ENCODE results near the gene SH3YL1.

The SH3YL1 gene

DNA sequence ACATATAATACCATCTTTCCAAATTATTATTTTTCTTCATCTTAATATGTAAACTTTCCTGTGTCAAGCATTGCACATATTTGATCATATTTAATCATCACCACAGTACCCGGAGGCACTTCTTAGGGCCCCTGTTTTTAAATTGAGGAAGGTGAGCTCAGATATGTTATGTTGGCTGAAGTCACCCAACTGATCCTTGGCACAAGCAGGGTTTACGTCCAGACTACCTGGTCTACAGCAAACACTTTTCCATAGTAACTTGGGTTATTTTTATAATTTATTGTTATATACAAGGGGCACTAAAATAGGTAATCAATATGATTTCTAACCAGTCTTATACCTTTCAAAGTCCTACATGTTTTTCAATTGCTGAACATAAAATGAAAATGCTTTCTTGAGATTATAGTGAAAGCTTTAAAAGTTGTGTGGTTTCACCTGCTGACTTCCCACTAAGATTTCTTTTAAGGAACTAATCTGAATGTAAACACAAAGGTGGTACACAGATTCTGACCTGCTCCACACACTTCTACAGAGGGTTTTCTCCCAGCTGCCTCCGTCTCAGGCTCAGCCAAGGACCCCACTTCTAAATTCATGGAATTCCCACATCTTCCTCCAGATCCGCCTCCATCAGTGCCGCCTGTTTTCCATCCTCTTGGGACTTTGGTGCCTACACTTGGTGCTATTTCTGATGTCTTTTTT is 52.2 kb downstream of the SH3YL1 start:
- DNase-seq = no peak

DNA sequence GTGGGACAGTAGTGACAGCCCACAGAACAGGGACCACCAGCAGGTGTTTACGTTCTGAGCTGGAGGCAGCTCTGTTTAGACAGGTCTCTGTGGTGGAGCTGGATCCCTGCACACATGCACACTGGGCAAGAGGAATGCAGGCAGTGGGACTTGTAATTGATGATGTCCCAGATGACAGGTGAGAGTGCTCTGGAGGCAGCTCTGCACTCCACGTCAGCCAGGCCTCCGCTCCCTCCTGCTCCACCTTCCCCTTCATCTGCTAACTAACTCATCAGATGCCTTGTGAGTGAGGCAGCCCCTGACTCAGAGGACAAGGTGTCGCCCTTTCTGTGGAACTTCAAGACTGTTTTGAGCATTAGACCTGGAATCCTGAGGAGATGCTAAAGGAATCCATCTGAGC is 53.2 kb downstream of the SH3YL1 start:
- no peak for DNase-seq

DNA sequence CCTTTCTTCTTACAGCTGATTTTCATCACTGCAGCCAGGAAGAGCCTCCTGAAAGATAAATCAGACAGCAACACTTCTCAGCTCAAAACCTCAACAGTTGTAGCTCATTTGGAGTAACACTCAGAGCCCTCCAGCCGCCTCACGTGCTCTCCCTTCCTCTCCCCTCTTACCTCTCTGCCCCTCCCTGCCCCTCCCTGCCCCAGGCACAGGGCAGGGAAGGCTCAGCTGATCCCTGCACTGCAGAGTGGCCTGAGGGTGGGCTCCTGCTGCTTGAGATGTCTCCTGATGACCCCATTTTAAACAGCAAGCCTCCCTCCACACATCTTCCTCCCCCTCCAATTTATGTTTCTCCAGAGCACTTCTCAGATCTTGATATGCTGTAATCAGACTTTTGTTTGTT is 54.4 kb downstream of the SH3YL1 start:
- no peak for DNase-seq

DNA sequence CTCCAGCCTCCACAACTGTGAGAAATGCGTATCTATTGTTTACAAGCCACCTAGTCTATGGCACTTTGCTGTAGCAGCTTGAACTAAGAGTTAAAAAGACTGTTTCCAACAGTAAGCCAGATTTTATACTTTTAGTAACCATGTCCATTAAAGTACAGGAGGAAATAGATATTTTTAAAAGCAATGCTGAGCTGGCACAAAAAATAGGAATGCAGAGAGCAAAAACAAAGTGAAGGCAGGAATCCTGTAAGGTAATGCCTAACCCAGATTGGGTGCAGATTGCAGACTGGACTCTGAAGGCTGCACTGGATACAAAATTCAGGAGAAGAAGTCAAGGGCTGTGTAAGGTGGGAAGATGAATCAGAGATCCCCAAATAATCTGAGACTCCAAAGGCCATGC is 55.5 kb downstream of the SH3YL1 start:
- DNase-seq = no peak

DNA sequence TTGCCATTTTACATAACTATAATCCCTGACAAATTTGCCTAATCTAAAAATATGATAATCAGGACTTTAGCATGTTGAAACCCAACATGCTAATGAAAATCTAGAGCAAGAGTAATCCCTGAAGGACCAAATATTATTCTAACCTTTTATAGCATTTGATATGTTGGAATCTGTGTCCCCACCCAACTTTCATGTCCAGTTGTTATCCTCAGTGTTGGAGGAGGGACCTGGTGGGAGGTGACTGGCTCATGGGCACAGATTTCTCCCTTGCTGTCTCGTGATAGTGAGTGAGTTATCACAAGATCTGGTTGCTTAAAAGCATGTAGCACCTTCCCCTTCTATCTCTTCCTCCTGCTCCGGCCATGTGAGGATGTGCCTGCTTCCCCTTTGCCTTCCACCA is 59.8 kb downstream of the SH3YL1 start:
- no peak for DNase-seq

DNA sequence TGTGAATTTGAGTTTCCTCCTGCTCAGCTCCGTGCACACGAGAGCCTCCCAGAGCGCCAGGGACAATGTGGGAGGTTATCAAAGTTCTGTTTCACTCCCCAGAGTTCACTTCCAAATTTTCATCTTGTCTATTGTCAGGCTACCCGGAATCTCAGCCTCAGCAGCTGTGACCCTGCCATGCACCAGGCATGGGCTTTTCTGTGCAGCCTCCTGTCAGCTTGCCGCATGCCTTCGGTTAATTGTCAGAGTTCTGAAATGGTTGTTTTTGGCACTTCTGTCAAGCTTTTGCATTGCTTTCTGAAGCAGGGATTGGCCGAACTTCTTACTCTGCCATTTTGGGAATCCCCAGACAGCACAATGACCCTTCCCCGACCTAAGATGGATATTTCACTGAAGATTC is 60.4 kb downstream of the SH3YL1 start:
- no peak for DNase-seq

DNA sequence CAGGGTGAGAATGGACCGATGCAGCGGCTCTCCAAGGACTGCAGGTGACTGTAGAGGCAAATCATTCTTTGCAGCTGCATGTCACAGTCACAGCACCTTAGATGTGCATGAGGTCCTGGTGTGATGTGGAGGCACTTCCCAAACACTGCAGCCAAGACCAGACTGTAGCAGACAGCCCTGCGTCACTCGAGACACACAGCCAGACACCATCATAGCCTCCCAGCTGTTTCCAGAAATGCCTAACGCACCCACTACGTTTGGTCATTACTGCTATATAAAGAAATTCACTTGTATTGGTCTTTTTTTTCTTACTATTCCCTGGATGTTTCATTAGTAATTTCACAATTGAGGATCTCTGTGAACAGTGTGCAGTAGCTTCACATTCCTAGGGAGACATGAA is 60.9 kb downstream of the SH3YL1 start:
- no peak for DNase-seq

DNA sequence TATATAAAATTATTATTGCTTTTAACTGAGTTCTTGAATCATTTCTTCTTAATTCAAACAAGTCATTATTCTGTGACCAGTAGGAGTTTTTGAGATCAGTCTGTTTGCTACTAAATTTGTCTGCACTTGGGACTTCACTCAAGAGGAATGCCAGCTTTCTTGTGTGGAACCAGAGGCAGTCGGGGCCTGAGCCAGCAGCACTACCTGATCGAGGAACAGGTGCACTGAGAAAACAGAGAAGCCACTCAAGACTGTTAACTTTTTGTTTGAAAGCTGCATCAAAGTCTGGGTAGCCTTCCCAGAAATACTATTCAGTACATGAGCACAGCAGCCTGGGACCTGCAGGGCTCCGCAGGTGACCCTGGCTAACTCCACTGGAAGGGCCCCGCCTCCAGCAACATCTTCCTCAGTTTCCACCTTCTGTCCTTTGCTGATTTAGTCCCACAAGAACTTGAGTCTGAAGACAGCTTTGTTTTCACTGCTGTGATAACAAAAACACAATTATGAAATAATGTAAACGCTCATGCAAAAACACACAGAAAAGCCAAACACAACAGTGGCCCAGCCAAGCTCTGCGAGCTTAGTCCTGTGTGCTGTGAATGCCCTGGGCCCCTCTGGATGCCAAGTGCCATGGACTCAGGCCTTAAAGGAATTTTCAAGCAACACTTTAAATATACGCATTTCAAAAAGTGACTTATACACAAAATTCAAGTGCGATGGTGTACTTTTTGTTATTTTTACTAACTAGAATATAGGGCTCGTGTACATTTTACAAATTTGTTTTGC is 62.0 kb downstream of the SH3YL1 start:
- DNase-seq = no peak

DNA sequence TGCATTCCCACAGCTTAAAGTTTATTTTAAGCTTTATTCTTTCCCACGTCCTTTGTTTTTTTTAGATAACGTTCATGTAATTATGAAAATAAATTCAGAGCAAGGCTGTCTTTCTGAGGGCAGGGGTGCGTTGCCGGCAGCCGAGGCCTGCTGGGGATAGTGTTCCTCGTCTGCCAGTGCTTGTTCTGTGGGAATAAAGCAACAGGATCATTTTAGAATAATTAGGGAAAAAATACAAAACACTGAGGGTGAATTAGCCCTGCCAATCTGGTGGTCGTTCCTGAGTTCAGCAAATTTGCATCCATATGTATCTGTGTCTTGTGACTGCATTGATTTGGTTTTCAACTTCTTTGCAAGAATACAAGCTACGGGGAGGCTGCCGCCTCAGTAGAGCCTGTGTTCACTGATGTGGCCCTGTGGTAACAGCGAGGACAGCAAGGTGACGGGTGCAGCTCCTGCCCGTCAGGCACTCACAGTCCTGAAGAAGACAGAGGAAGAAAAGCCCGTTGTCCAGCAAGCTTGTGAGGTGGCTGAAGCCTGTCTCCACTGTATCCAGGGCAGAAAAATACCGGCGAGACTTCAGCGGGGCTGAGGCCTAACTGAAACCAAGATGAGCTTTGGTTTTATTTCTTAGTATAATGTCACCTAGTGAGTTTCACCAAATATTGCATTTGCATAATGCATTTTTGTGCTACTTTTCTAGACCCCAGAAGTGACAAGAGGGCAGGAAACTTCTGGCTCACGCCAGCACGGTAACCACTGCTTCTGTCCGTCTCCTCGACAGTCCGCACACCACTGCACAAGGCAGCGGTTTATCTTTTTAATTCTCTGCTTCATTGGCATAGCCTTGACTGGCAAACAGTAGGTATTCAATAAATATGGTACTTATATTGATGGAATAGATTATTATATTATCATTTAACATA is 64.5 kb downstream of the SH3YL1 start:
- DNase-seq = no peak

DNA sequence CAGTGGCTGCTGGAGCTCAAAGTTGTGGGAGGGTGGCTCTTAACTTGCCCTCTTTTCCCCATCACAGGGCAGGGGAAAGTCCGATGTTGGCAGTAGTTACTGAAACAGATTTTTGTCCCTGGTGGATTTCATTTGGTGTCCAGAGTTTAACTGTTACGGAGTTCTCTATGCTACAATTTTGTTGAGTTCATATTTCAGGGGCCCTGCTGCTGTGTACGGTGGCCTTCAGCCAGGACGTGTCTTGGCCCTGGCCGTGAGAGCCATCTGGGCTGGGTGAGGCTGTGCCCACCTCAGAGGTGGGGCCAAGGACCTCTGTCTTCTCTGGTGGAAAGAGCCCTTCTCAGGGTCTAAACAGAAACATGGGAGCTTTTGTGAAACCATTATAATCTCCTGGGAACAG is 67.4 kb downstream of the SH3YL1 start:
- no peak for DNase-seq

DNA sequence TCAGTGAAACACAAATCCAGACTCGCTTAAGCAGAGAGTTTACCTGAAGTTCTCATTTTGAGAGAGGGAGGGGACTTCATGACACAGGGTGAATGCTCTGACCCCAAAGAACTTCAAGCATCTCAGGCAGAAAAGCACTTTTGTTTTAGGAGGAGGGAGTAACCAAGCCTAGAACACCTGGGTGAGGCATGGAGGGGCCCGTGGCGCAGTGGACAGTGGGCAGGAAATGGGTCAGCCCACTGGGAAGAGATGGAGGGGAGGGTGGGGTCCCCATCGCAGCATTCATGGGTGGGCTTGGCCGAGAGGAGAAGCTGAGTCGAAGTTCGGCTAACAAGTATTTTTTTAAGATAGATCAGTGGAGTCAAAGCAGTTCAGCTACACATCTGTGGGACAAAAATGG is 67.9 kb downstream of the SH3YL1 start:
- DNase-seq = no peak

DNA sequence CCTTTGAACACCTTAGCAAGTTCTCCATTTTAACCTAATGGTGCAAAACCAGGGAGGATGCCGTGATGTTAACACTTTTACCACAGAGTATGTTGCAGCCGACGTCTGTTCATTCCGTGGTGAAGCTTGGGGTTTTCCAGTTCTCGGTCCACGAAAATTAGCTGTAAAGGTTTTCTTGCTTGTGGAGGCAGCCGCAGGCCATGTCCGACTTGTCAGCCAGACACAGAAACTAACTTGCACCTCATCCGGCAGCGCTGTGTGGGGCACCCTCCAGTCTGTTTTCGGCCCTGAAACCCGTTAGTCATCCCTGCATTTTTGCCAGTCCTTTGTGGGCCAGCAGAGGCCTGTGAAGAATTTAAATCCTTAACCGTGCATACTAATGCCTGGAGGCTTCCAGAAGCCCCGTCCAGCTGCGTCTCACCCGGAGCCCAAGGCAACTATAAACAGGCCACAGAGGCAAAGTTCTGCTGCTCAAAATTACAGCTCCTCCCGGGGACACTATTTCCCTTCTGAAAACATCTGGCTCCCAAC is 70.6 kb downstream of the SH3YL1 start:
- DNase-seq = no peak

DNA sequence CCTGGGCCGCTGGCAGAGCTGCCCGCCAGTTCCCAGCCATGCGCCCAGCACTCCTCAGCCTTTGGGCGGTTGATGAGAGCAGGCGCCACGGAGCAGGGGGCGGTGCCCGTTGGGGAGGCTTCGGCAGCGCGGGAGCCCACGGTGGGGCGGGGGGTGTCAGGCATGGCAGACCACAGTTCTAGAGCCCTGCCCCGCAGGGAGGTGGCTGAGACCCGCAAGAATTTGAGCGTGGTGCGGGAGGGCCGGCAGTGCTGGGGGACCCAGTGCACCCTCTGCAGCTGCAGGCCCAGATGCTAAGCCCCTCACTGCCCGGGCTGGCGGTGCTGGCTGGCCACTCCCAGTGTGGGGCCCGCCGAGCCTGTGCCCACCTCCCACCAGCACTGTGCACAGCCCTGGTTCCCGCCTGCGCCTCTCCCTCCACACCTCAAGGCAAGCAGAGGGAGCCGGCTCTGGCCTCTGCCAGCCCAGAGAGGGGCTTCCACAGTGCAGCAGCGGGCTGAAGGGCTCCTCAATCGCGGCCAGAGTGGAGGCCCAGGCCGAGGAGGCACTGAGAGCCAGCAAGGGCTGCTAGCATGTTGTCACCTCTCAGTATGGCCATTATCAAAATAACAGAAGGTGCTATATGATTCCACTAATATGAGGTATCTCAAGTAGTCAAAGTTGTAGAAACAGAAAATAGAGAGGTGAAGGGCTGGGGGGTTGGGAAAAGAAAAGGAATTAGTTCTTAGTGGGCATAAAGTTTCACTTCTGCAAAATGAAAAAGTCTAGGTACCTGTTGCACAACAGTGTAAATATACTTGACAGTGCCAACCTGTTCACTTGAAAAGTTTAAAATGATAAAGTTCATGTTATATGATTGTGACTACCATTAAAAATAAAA is 72.3 kb downstream of the SH3YL1 start:
- DNase-seq = no peak

DNA sequence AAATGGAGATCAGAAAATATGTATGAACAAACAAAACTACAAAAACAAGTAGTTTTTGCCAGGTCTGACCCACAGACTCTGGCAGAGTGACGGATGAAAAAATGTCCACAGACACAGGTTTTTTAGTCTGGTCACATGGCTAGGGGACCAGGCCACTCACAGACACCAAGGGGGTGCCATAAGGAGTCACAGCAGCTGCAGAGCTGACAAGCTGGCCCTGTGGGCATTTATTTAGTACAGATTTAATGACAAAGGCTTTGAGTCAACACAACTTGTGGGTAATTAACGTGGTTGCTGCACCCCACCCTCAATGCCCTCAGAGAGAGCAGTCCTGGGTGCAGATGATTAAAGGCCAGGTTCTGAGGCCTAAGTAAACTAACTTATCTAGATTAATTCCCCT is 76.0 kb downstream of the SH3YL1 start:
- DNase-seq = no peak

DNA sequence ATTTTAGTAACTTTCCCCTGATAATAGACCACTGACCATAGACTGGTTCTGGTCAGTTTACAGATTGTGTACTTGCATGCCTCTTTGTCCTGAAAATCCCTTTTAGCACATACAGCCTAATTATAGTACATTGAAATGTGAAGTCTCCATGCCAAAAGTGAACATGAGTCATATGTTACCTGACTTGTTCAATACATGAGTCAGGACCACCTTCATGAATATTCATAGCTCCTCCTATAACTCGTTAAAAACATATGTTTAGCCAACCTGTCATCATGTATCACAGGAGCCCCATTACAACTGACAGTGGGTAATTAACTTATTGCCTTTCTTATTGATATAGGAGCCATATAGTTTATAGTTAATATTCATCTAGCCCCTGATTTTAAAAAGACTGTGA is 78.6 kb downstream of the SH3YL1 start:
- DNase-seq = no peak

DNA sequence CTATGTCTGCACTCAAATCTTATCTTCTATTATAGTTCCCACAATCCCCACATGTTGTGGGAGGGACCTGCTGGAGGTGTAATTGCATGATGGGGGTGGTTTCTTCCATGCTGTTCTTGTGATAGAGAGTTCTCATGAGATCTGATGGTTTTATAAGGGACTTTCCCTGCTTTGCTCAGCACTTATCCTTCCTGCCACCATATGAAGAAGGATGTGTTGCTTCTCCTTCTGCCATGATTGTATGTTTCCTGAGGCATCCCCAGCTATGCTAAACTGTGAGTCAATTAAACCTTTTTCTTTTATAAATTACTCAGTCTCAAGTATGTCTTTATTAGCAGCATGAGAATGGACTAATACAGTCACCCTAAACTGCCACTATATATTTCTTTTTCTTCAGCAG is 79.1 kb downstream of the SH3YL1 start:
- no peak for DNase-seq

DNA sequence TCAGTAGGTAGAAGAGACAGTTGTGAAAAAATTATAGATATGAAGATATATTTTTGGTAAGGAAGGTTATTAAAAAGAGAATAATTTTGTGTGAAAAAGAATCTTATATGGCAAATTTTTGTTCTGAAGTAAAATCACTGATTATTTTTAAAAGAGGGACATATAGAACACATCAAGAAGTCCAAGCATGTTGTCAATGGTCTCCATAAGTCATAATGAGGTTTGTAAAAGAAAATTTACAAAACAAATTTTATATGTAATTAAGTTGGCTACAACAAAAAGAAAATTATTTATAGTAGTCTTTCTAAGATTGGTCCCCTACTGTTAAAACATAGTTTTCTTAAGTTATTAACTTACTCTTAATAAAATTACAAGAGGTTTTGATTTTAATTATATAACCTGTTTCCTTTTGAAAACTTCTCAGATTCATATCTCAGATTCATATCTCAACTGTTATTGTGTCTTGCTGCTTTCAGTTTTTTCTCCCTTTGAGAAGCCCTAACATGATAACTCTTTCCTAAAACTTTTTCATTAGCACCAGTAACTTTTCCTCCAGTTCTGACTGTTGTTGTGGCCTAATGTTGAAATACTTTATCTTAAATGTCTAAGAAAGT is 81.2 kb downstream of the SH3YL1 start:
- no peak for DNase-seq

DNA sequence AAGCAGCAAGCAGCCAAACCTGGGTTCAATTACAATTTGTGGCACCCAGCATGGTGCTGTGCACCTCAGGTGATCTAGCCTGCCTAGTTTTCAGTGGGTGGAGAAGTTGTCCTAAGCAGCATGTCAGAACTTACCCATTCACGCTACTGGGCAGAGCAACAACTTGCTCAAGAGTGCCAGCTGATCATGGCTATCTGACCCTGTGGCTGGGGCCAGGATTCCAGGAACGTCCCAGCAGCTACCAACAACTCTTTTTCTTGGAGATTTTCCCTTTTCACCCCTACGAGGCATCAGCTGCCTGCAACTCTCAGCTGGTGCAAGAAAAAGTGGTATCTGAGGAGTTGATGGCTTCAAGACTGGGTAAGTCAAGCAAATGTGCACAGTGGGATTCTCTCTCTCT is 83.5 kb downstream of the SH3YL1 start:
- no peak for DNase-seq

DNA sequence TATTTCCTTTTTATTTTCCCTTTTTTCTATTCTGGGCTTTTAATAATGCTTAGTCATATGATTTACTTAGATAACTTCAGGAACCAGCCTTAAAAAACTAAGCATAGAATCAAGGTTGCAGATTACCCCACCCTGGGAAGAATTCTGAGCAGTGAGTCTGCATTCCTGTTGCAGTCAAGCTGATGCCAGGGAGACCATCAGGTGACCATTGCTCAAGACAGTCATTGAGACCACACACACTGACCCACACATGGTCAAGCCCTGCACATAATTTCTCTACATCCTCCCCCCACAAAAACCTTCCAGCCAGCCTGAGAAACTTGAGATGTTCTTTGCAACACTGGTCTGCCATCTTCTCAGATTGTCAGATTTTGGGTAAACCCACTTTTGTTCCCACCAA is 83.9 kb downstream of the SH3YL1 start:
- no peak for DNase-seq

DNA sequence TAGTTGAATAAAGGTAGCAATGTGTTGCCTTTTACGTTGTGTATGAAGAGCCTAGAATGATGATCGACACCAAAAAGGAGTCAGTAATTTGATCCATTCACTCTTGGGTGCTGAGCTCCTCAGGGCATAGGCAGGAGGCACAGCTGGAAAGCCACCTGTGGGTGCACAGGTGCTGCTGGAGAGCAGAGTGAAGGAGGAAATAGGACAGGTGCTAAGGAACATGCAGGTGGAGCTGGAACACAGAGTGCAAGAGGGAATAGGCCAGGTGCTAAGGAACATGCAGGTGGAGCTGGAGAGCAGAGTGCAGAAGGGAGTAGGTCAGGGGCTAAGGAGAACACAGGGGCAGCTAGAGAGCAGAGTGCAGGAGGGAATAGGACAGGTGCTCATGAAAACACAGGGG is 86.1 kb downstream of the SH3YL1 start:
- DNase-seq = no peak

DNA sequence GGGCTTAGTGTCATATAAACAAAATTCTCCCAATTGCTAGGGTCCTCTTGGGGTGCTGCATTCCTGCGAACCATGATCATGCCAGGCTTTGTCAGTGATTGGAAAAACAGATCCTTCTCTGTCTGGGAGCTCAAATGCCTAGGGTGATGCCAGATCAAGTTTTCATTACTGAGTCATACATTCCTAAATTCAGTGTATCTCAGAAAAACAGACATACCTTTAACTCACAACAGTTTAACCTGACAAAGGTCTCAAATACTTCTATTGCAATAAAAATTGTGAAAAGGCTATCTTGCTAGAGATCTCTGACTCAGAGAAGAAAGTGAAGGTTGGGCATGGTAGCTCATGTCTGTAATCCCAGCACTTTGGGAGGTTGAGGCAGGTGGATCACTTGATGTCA is 86.9 kb downstream of the SH3YL1 start:
- no peak for DNase-seq

All from NCI-H446 treated with DMSO at 0.1 percent for 48 hours (cell line).